Mesenchymal stem cell (in vitro differentiated cells and primary cell): ENCODE results near the gene MYL7.

Source experiments
- DNase-seq: peaks from one replicate; pipeline ENCODE4 v3.0.0-alpha.2; 2013
- H2AFZ ChIP-seq: one replicate; pipeline ENCODE4 v1.6.1; 2013; ENCODE audit warnings: low read depth, mild to moderate bottlenecking, control low read depth, inconsistent platforms, low read length, moderate library complexity
- H2AK5ac ChIP-seq: 2 replicates; pipeline ENCODE4 v1.6.1; 2013; ENCODE audit warnings: low read length, moderate library complexity, mild to moderate bottlenecking, inconsistent platforms; ENCODE audit not compliant: severe bottlenecking
- H2BK120ac ChIP-seq: one replicate; pipeline ENCODE4 v1.6.1; 2013; ENCODE audit warnings: low read depth, mild to moderate bottlenecking, inconsistent platforms, low read length, moderate library complexity
- H2BK12ac ChIP-seq, 2 experiments: one replicate each; pipeline ENCODE4 v1.6.1; 2013; ENCODE audit warnings: inconsistent platforms in 2 of 2, low read length in 2 of 2, mild to moderate bottlenecking in 2 of 2, moderate library complexity in 2 of 2, control low read depth in 1 of 2
- H2BK15ac ChIP-seq: one replicate; pipeline ENCODE4 v1.6.1; 2013; ENCODE audit warnings: mild to moderate bottlenecking, low read depth, inconsistent platforms; ENCODE audit not compliant: poor library complexity, severe bottlenecking
- H2BK5ac ChIP-seq: 2 replicates; pipeline ENCODE4 v1.6.1; 2013; ENCODE audit warnings: low read depth, mild to moderate bottlenecking, low read length, control low read depth, inconsistent platforms; ENCODE audit not compliant: poor library complexity, severe bottlenecking
- H3K14ac ChIP-seq, 2 experiments: one replicate each; pipeline ENCODE4 v1.6.1; 2013; ENCODE audit warnings: inconsistent platforms in 2 of 2, low read length in 2 of 2, control low read depth in 1 of 2, mild to moderate bottlenecking in 1 of 2, moderate library complexity in 1 of 2
- H3K18ac ChIP-seq, 2 experiments: one replicate each; pipeline ENCODE4 v1.6.1; 2013; ENCODE audit warnings: inconsistent platforms in 2 of 2, low read length in 2 of 2, control low read depth in 1 of 2, low read depth in 1 of 2, mild to moderate bottlenecking in 1 of 2
- H3K23ac ChIP-seq, 2 experiments: one replicate each; pipeline ENCODE4 v1.6.1; 2013; ENCODE audit warnings: inconsistent platforms in 2 of 2, low read length in 2 of 2, mild to moderate bottlenecking in 2 of 2, moderate library complexity in 2 of 2, control low read depth in 1 of 2
- H3K27ac ChIP-seq: 2 replicates; pipeline ENCODE4 v1.5.1; 2013; ENCODE audit warnings: mild to moderate bottlenecking, moderate library complexity, low read length, control low read depth, inconsistent platforms; ENCODE audit not compliant: poor library complexity, severe bottlenecking
- H3K27me3 ChIP-seq, 2 experiments: 2 replicates each; pipeline versions ENCODE4 v1.6.1 to v1.7.0; 2013; ENCODE audit warnings: low read length in 2 of 2, mild to moderate bottlenecking in 2 of 2, moderate library complexity in 2 of 2, control low read depth in 1 of 2, inconsistent platforms in 1 of 2; ENCODE audit not compliant: control insufficient read depth in 1 of 2, insufficient read depth in 1 of 2
- H3K36me3 ChIP-seq, 2 experiments: 2 replicates each; pipeline versions ENCODE4 v1.6.1 to v1.7.0; 2013; ENCODE audit warnings: low read length in 2 of 2, control low read depth in 1 of 2, inconsistent platforms in 1 of 2, low read depth in 1 of 2, mild to moderate bottlenecking in 1 of 2; ENCODE audit not compliant: insufficient read depth in 2 of 2, control insufficient read depth in 1 of 2
- H3K4ac ChIP-seq, 2 experiments: one replicate each; pipeline ENCODE4 v1.6.1; 2013; ENCODE audit warnings: inconsistent platforms in 2 of 2, low read length in 2 of 2, mild to moderate bottlenecking in 2 of 2, moderate library complexity in 2 of 2, control low read depth in 1 of 2, low read depth in 1 of 2
- H3K4me1 ChIP-seq: 2 replicates; pipeline ENCODE4 v1.6.1; 2013; ENCODE audit warnings: low read depth, low read length, control low read depth; ENCODE audit not compliant: control insufficient read depth, insufficient read depth
- H3K4me2 ChIP-seq: 2 replicates; pipeline ENCODE4 v1.6.1; 2013; ENCODE audit warnings: low read length, mild to moderate bottlenecking, inconsistent platforms; ENCODE audit not compliant: poor library complexity, severe bottlenecking
- H3K4me3 ChIP-seq, 2 experiments: 2 replicates each; pipeline versions ENCODE4 v1.5.1 to v1.7.0; 2013; ENCODE audit warnings: low read length in 2 of 2, mild to moderate bottlenecking in 2 of 2, control low read depth in 1 of 2, low read depth in 1 of 2; ENCODE audit not compliant: insufficient read depth in 1 of 2
- H3K79me1 ChIP-seq: replicated peaks from 2 replicates; pipeline ENCODE4 v1.6.1; 2013; ENCODE audit warnings: mild to moderate bottlenecking, control low read depth, low read length, inconsistent platforms; ENCODE audit not compliant: poor library complexity, severe bottlenecking
- H3K9ac ChIP-seq: 2 replicates; pipeline ENCODE4 v1.7.0; 2013; ENCODE audit warnings: mild to moderate bottlenecking, low read length, moderate library complexity
- H3K9me3 ChIP-seq: 2 replicates; pipeline ENCODE4 v1.7.0; 2013; ENCODE audit warnings: mild to moderate bottlenecking, low read length; ENCODE audit not compliant: control insufficient read depth
- H4K8ac ChIP-seq: one replicate; pipeline ENCODE4 v1.6.1; 2013; ENCODE audit warnings: inconsistent platforms, mild to moderate bottlenecking, low read length, moderate library complexity
- H4K91ac ChIP-seq: one replicate; pipeline ENCODE4 v1.6.1; 2013; ENCODE audit warnings: mild to moderate bottlenecking, low read length, inconsistent platforms
- WGBS: methylation state at CpG from one replicate; pipeline ENCODE4 v1.1.7; 2013; ENCODE audit warnings: mixed read lengths; 5-methylcytosine and 5-hydroxymethylcytosine counted together

MYL7 gene

GRCh38 chr7:44188480-44189225, 47.5 kb upstream of the MYL7 start:
- Histone ChIP-seq H3K27ac (no peak overlapping the region), H3K79me1 (no peaks in the 10 kb centered on the region), H2BK120ac (no peak overlapping the region), H3K14ac (no peak overlapping the region), H3K4ac (no peak overlapping the region), H3K36me3 (no peaks in the 10 kb centered on the region), H2BK15ac (no peak overlapping the region), H2AK5ac (peak overlapping the region; percentile 33), H3K18ac (no peak overlapping the region), H2BK5ac (no peak overlapping the region), H2AFZ (no peak overlapping the region), H3K4me3 (no peak overlapping the region), H4K91ac (no peak overlapping the region), H3K27me3 (peaks cover 0 to 4% of the 10 kb centered on the region in 2 experiments), H2BK12ac (no peak overlapping the region), H3K9me3 (no peaks in the 10 kb centered on the region), H4K8ac (no peak overlapping the region), H3K23ac (no peak overlapping the region), H3K4me2 (no peak overlapping the region), H3K9ac (no peak overlapping the region), H3K4me1 (peaks cover 41% of the 10 kb centered on the region)
- 90% methylated on average over 16 of the region's 16 CpGs for WGBS
- DNase-seq = no peak

- H2BK12ac ChIP-seq = no peak overlapping the region
- no peak for DNase-seq
- no peak overlapping the region for H2BK5ac ChIP-seq
- H2BK120ac ChIP-seq = no peak overlapping the region
- no peak overlapping the region for H3K14ac ChIP-seq
- peaks cover 6% of the 10 kb centered on the region for H3K9me3 ChIP-seq
- peaks cover 44% of the 10 kb centered on the region for H3K4me1 ChIP-seq
- H3K79me1 ChIP-seq = no peaks in the 10 kb centered on the region
- H2AFZ ChIP-seq = no peak overlapping the region
- no peak overlapping the region for H3K27ac ChIP-seq
- H2BK15ac ChIP-seq = no peak overlapping the region
- H3K27me3 ChIP-seq = peaks cover 0 to 4% of the 10 kb centered on the region in 2 experiments
- no peaks in the 10 kb centered on the region for H3K36me3 ChIP-seq
- no peak overlapping the region for H3K18ac ChIP-seq
- H2AK5ac ChIP-seq = no peak overlapping the region
- H3K9ac ChIP-seq = no peak overlapping the region
- no peak overlapping the region for H4K8ac ChIP-seq
- no peak overlapping the region for H3K23ac ChIP-seq
- 83% methylated on average over 9 of the region's 9 CpGs for WGBS
- H3K4me3 ChIP-seq = no peak overlapping the region
- H4K91ac ChIP-seq = no peak overlapping the region
- H3K4me2 ChIP-seq = no peak overlapping the region
- H3K4ac ChIP-seq = no peak overlapping the region
These were observed 46.7 kb upstream of the MYL7 start for GRCh38 chr7:44187636-44188416.

- WGBS = 77% methylated on average over 5 of the region's 5 CpGs
- no peaks in the 10 kb centered on the region for H3K27me3 ChIP-seq
- no peak overlapping the region for H4K91ac ChIP-seq
- peaks cover 43% of the 10 kb centered on the region for H3K4me1 ChIP-seq
- H2AFZ ChIP-seq = no peak overlapping the region
- H4K8ac ChIP-seq = no peak overlapping the region
- H2BK5ac ChIP-seq = no peak overlapping the region
- H2BK15ac ChIP-seq = no peak overlapping the region
- no peaks in the 10 kb centered on the region for H3K36me3 ChIP-seq
- H3K9me3 ChIP-seq = peaks cover 17% of the 10 kb centered on the region
- no peak overlapping the region for H2BK12ac ChIP-seq
- H3K18ac ChIP-seq = no peak overlapping the region
- DNase-seq = no peak
- no peaks in the 10 kb centered on the region for H3K79me1 ChIP-seq
- H2AK5ac ChIP-seq = peak overlapping the region; percentile 56
- H3K9ac ChIP-seq = no peak overlapping the region
- no peak overlapping the region for H3K14ac ChIP-seq
- H2BK120ac ChIP-seq = no peak overlapping the region
- H3K4me2 ChIP-seq = no peak overlapping the region
- no peak overlapping the region for H3K27ac ChIP-seq
- no peak overlapping the region for H3K23ac ChIP-seq
- H3K4me3 ChIP-seq = no peak overlapping the region
- H3K4ac ChIP-seq = no peak overlapping the region
These were observed 45.6 kb upstream of the MYL7 start for GRCh38 chr7:44186736-44187135.

DNA sequence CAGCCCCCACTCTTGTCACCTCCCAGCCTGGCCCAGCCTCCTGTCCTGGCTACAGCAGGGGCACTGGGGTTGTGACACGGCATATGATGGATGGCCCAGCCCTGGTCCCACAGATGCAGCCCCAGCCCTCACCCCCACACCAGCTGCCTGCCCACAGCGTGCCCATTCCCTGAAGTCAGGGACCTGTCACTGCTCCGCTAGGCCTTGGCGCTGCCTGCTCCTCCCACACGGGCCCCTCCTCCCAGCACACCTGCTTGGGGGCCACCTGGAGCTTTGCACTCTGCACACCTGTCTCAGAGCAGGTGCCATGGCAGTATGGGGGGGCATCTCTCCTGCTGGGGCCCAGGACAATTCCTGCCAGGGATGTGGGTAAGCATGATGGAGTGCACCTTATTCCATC, 44.6 kb upstream of the MYL7 start:
- Histone ChIP-seq H4K8ac (peak overlapping the region; percentile 5), H3K4me1 (peaks cover 43% of the 10 kb centered on the region), H3K27ac (peak overlapping the region; percentile 67), H3K36me3 (no peaks in the 10 kb centered on the region), H3K9ac (no peak overlapping the region), H3K4me2 (no peak overlapping the region), H3K4ac (no peak overlapping the region), H2AFZ (no peak overlapping the region), H2BK120ac (no peak overlapping the region), H3K9me3 (peaks cover 18% of the 10 kb centered on the region), H3K18ac (no peak overlapping the region), H3K27me3 (no peaks in the 10 kb centered on the region), H3K23ac (peak overlapping the region in 1 of 2 experiments; percentile 47), H3K14ac (no peak overlapping the region), H2BK12ac (peak overlapping the region in 1 of 2 experiments; percentile 59), H3K4me3 (no peak overlapping the region), H3K79me1 (no peaks in the 10 kb centered on the region), H4K91ac (no peak overlapping the region), H2BK5ac (no peak overlapping the region), H2BK15ac (no peak overlapping the region), H2AK5ac (peak overlapping the region; percentile 86)
- DNase-seq = no peak
- 86% methylated on average over 5 of the region's 5 CpGs for WGBS
